HEK293 (cell line): ENCODE results near the gene TBCC.

ENCODE experiments used
- ATF2 ChIP-seq: fragments of 450-650 bp; formaldehyde crosslinking; IDR thresholded peaks from 2 replicates; pipeline ENCODE4 v1.5.1; 2016; ENCODE audit warnings: missing biosample characterization, missing genetic modification characterization, low read depth
- GLI4 ChIP-seq: fragments of 450-650 bp; formaldehyde crosslinking; IDR thresholded peaks from 2 replicates; pipeline ENCODE4 v1.5.1; 2016; ENCODE audit warnings: missing biosample characterization, missing genetic modification characterization
- KLF1 ChIP-seq: fragments of 450-650 bp; formaldehyde crosslinking; IDR thresholded peaks from 2 replicates; pipeline ENCODE4 v1.5.1; 2016; ENCODE audit warnings: missing biosample characterization, missing genetic modification characterization
- KLF8 ChIP-seq: fragments of 450-650 bp; formaldehyde crosslinking; IDR thresholded peaks from 2 replicates; pipeline ENCODE4 v1.5.1; 2016; ENCODE audit warnings: missing biosample characterization, missing genetic modification characterization
- MEIS1 ChIP-seq: sonication (generic); formaldehyde crosslinking; IDR thresholded peaks from 2 replicates; pipeline ENCODE4 v1.8.1; 2022; ENCODE audit warnings: missing genetic modification reagents, mild to moderate bottlenecking, borderline replicate concordance
- SP7 ChIP-seq: fragments of 450-650 bp; formaldehyde crosslinking; IDR thresholded peaks from 2 replicates; pipeline ENCODE4 v1.5.1; 2016; ENCODE audit warnings: missing biosample characterization, missing genetic modification characterization
- TCF7L2 ChIP-seq: IDR thresholded peaks from 2 replicates; pipeline ENCODE4 v1.6.1; 2011; ENCODE audit warnings: low read depth, mild to moderate bottlenecking, inconsistent platforms, low read length, moderate library complexity, borderline replicate concordance
- ZBTB1 ChIP-seq: fragments of 450-650 bp; formaldehyde crosslinking; IDR thresholded peaks from 2 replicates; pipeline ENCODE4 v1.5.1; 2016; ENCODE audit warnings: missing biosample characterization, missing genetic modification characterization
- ZBTB6 ChIP-seq: fragments of 450-650 bp; formaldehyde crosslinking; IDR thresholded peaks from 2 replicates; pipeline ENCODE4 v1.5.1; 2017; ENCODE audit warnings: missing biosample characterization, missing genetic modification characterization
- ZBTB8A ChIP-seq: fragments of 450-650 bp; formaldehyde crosslinking; IDR thresholded peaks from 2 replicates; pipeline ENCODE4 v1.5.1; 2016; ENCODE audit warnings: missing biosample characterization, missing genetic modification characterization
- ZNF211 ChIP-seq: fragments of 450-650 bp; formaldehyde crosslinking; IDR thresholded peaks from 2 replicates; pipeline ENCODE4 v1.5.1; 2016; ENCODE audit warnings: low read depth, missing biosample characterization, missing genetic modification characterization
- ZNF239 ChIP-seq: fragments of 450-650 bp; formaldehyde crosslinking; IDR thresholded peaks from 2 replicates; pipeline ENCODE4 v1.5.1; 2016; ENCODE audit warnings: missing biosample characterization, missing genetic modification characterization
- ZNF335 ChIP-seq: fragments of 450-650 bp; formaldehyde crosslinking; conservative IDR thresholded peaks from 2 replicates; pipeline ENCODE4 v1.5.1; 2016; ENCODE audit warnings: missing biosample characterization, missing genetic modification characterization
- ZNF366 ChIP-seq: fragments of 450-650 bp; formaldehyde crosslinking; conservative IDR thresholded peaks from 2 replicates; pipeline ENCODE4 v1.5.1; 2016; ENCODE audit warnings: missing biosample characterization, missing genetic modification characterization
- ZNF391 ChIP-seq: fragments of 450-650 bp; formaldehyde crosslinking; IDR thresholded peaks from 2 replicates; pipeline ENCODE4 v1.5.1; 2016; ENCODE audit warnings: low read depth, missing biosample characterization, missing genetic modification characterization, borderline replicate concordance
- ZNF558 ChIP-seq: fragments of 450-650 bp; formaldehyde crosslinking; IDR thresholded peaks from 2 replicates; pipeline ENCODE4 v1.5.1; 2016; ENCODE audit warnings: missing biosample characterization, missing genetic modification characterization
- ZNF560 ChIP-seq: fragments of 450-650 bp; formaldehyde crosslinking; IDR thresholded peaks from 2 replicates; pipeline ENCODE4 v1.5.1; 2017; ENCODE audit warnings: missing biosample characterization, missing genetic modification characterization, borderline replicate concordance
- ZNF571 ChIP-seq: fragments of 450-650 bp; formaldehyde crosslinking; IDR thresholded peaks from 2 replicates; pipeline ENCODE4 v1.5.0; 2017; ENCODE audit warnings: missing biosample characterization, missing genetic modification characterization
- ZNF600 ChIP-seq: fragments of 450-650 bp; formaldehyde crosslinking; IDR thresholded peaks from 2 replicates; pipeline ENCODE4 v1.5.1; 2016; ENCODE audit warnings: missing biosample characterization, missing genetic modification characterization
- ZNF629 ChIP-seq: fragments of 450-650 bp; formaldehyde crosslinking; IDR thresholded peaks from 2 replicates; pipeline ENCODE4 v1.5.1; 2017; ENCODE audit warnings: missing biosample characterization, missing genetic modification characterization
- ZNF654 ChIP-seq: fragments of 450-650 bp; formaldehyde crosslinking; IDR thresholded peaks from 2 replicates; pipeline ENCODE4 v1.5.1; 2016; ENCODE audit warnings: low read depth, missing biosample characterization, missing genetic modification characterization
- ZNF707 ChIP-seq: fragments of 450-650 bp; formaldehyde crosslinking; IDR thresholded peaks from 2 replicates; pipeline ENCODE4 v1.5.1; 2016; ENCODE audit warnings: missing biosample characterization, missing genetic modification characterization
- TF ChIP-seq, protein P1 (sequence below): fragments of 450-650 bp; formaldehyde crosslinking; IDR thresholded peaks from 2 replicates; pipeline ENCODE4 v1.5.1; 2016; ENCODE audit warnings: missing biosample characterization, missing genetic modification characterization
- TF ChIP-seq, protein P2 (sequence below): fragments of 450-650 bp; formaldehyde crosslinking; IDR thresholded peaks from 2 replicates; pipeline ENCODE4 v1.5.1; 2017; ENCODE audit warnings: missing biosample characterization, missing genetic modification characterization
- TF ChIP-seq, protein P3 (sequence below): fragments of 450-650 bp; formaldehyde crosslinking; IDR thresholded peaks from 2 replicates; pipeline ENCODE4 v1.5.1; 2016; ENCODE audit warnings: missing biosample characterization, missing genetic modification characterization
- TF ChIP-seq, protein P4 (sequence below): fragments of 450-650 bp; formaldehyde crosslinking; IDR thresholded peaks from 2 replicates; pipeline ENCODE4 v1.5.1; 2017; ENCODE audit warnings: missing biosample characterization, missing genetic modification characterization
- TF ChIP-seq, protein P5 (sequence below): fragments of 450-650 bp; formaldehyde crosslinking; IDR thresholded peaks from 2 replicates; pipeline ENCODE4 v1.5.1; 2016; ENCODE audit warnings: missing biosample characterization, missing genetic modification characterization

TBCC gene

GRCh38 chr6:42726485-42727086, 19.3 kb downstream of the TBCC start (continued):
- TF ChIP-seq KLF1 (tag by site-specific recombination) (peak; percentile 44), ZNF707 (tag by site-specific recombination) (no peak), ZBTB6 (tag by site-specific recombination) (no peak), ZNF654 (peak; percentile 96), ATF2 (tag by site-specific recombination) (no peak), KLF8 (tag by site-specific recombination) (0 out of 2 replicates have a peak, but pooled peaks have one; percentile 23), SP7 (peak; percentile 60), ZNF560 (tag by site-specific recombination) (no peak), ZNF571 (tag by site-specific recombination) (no peak), GLI4 (tag by site-specific recombination) (no peak), ZNF629 (tag by site-specific recombination) (peak; percentile 33; the same call in 1 of the 2 replicates), MEIS1 (CRISPR knock-in tag) (no peak), ZNF558 (0 out of 2 replicates have a peak, but pooled peaks have one; percentile 24), ZNF600 (peak; percentile 19; the same call in 1 of the 2 replicates), ZNF239 (tag by site-specific recombination) (no peak), ZBTB1 (tag by site-specific recombination) (no peak), ZNF211 (tag by site-specific recombination) (no peak), ZNF391 (tag by site-specific recombination) (no peak), ZNF366 (peak; percentile 54; the same call in 1 of the 2 replicates), TCF7L2 (no peak), ZNF335 (tag by site-specific recombination) (peak; percentile 64), ZBTB8A (tag by site-specific recombination) (0 out of 2 replicates have a peak, but pooled peaks have one; percentile 10)
- TF ChIP-seq, protein P1, sequence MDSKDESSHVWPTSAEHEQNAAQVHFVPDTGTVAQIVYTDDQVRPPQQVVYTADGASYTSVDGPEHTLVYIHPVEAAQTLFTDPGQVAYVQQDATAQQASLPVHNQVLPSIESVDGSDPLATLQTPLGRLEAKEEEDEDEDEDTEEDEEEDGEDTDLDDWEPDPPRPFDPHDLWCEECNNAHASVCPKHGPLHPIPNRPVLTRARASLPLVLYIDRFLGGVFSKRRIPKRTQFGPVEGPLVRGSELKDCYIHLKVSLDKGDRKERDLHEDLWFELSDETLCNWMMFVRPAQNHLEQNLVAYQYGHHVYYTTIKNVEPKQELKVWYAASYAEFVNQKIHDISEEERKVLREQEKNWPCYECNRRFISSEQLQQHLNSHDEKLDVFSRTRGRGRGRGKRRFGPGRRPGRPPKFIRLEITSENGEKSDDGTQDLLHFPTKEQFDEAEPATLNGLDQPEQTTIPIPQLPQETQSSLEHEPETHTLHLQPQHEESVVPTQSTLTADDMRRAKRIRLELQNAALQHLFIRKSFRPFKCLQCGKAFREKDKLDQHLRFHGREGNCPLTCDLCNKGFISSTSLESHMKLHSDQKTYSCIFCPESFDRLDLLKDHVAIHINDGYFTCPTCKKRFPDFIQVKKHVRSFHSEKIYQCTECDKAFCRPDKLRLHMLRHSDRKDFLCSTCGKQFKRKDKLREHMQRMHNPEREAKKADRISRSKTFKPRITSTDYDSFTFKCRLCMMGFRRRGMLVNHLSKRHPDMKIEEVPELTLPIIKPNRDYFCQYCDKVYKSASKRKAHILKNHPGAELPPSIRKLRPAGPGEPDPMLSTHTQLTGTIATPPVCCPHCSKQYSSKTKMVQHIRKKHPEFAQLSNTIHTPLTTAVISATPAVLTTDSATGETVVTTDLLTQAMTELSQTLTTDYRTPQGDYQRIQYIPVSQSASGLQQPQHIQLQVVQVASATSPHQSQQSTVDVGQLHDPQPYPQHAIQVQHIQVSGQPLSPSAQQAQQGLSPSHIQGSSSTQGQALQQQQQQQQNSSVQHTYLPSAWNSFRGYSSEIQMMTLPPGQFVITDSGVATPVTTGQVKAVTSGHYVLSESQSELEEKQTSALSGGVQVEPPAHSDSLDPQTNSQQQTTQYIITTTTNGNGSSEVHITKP (tag by site-specific recombination): no peak
- TF ChIP-seq, protein P2, sequence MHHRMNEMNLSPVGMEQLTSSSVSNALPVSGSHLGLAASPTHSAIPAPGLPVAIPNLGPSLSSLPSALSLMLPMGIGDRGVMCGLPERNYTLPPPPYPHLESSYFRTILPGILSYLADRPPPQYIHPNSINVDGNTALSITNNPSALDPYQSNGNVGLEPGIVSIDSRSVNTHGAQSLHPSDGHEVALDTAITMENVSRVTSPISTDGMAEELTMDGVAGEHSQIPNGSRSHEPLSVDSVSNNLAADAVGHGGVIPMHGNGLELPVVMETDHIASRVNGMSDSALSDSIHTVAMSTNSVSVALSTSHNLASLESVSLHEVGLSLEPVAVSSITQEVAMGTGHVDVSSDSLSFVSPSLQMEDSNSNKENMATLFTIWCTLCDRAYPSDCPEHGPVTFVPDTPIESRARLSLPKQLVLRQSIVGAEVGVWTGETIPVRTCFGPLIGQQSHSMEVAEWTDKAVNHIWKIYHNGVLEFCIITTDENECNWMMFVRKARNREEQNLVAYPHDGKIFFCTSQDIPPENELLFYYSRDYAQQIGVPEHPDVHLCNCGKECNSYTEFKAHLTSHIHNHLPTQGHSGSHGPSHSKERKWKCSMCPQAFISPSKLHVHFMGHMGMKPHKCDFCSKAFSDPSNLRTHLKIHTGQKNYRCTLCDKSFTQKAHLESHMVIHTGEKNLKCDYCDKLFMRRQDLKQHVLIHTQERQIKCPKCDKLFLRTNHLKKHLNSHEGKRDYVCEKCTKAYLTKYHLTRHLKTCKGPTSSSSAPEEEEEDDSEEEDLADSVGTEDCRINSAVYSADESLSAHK (tag by site-specific recombination): no peak
- TF ChIP-seq, protein P3, sequence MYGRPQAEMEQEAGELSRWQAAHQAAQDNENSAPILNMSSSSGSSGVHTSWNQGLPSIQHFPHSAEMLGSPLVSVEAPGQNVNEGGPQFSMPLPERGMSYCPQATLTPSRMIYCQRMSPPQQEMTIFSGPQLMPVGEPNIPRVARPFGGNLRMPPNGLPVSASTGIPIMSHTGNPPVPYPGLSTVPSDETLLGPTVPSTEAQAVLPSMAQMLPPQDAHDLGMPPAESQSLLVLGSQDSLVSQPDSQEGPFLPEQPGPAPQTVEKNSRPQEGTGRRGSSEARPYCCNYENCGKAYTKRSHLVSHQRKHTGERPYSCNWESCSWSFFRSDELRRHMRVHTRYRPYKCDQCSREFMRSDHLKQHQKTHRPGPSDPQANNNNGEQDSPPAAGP (tag by site-specific recombination): no peak
- TF ChIP-seq, protein P4, sequence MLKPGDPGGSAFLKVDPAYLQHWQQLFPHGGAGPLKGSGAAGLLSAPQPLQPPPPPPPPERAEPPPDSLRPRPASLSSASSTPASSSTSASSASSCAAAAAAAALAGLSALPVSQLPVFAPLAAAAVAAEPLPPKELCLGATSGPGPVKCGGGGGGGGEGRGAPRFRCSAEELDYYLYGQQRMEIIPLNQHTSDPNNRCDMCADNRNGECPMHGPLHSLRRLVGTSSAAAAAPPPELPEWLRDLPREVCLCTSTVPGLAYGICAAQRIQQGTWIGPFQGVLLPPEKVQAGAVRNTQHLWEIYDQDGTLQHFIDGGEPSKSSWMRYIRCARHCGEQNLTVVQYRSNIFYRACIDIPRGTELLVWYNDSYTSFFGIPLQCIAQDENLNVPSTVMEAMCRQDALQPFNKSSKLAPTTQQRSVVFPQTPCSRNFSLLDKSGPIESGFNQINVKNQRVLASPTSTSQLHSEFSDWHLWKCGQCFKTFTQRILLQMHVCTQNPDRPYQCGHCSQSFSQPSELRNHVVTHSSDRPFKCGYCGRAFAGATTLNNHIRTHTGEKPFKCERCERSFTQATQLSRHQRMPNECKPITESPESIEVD (tag by site-specific recombination): 0 out of 2 replicates have a peak, but pooled peaks have one; percentile 31
- TF ChIP-seq, protein P5, sequence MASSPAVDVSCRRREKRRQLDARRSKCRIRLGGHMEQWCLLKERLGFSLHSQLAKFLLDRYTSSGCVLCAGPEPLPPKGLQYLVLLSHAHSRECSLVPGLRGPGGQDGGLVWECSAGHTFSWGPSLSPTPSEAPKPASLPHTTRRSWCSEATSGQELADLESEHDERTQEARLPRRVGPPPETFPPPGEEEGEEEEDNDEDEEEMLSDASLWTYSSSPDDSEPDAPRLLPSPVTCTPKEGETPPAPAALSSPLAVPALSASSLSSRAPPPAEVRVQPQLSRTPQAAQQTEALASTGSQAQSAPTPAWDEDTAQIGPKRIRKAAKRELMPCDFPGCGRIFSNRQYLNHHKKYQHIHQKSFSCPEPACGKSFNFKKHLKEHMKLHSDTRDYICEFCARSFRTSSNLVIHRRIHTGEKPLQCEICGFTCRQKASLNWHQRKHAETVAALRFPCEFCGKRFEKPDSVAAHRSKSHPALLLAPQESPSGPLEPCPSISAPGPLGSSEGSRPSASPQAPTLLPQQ (tag by site-specific recombination): 0 out of 2 replicates have a peak, but pooled peaks have one; percentile 32
